ENCODE results near the gene FKBP4.

The FKBP4 gene, protein sequence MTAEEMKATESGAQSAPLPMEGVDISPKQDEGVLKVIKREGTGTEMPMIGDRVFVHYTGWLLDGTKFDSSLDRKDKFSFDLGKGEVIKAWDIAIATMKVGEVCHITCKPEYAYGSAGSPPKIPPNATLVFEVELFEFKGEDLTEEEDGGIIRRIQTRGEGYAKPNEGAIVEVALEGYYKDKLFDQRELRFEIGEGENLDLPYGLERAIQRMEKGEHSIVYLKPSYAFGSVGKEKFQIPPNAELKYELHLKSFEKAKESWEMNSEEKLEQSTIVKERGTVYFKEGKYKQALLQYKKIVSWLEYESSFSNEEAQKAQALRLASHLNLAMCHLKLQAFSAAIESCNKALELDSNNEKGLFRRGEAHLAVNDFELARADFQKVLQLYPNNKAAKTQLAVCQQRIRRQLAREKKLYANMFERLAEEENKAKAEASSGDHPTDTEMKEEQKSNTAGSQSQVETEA

DNA sequence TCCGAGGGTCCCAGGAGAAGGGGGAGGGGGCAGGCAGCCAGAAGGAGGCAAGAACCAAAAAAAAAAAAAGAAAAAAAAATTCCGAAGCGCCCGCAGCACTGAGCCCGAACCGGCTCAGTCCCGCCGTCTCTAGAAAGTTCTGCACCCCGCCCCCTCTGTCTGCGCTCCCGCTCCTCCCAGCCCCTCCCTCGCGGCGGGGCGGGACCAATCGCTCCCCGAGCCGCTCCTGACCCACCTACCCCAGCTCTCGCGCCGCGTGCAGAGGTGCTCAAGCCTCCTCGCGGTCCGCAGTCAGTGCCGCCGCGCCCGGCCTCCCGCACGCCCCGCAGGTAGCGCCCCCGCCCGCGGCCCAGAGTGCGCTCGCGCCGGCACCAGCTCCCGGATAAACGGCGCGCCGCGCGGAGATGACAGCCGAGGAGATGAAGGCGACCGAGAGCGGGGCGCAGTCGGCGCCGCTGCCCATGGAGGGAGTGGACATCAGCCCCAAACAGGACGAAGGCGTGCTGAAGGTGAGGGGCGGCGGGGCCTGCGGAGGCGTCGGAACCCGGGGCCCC, at the start of gene FKBP4:
Gene FKBP4, plus strand, starts transcription at position 235 of the 554 bp plus-strand sequence. Its CDS starts 170 bp downstream, at position 405.
- DNase-seq (ENCODE audit: extremely low spot score): peak; percentile 88
- TF ChIP-seq L3MBTL2 (conservative IDR thresholded peaks at IDR 0.05) (peak; percentile 54), TARDBP (IDR thresholded peaks at IDR 0.05) (no peak), FOXM1 (IDR thresholded peaks at IDR 0.05; ENCODE audit: borderline replicate concordance) (peak; percentile 23; the same call in 1 of the 2 replicates)
- CTCF ChIA-PET: no interaction called here
- POLR2A ChIA-PET: interaction anchor here (0.5 to 2.6 kb wide), 9 partner anchors 10 to 110 kb away, joined by 3 to 15 read pairs (median 3); partner anchors contain the start of gene ITFG2

DNA sequence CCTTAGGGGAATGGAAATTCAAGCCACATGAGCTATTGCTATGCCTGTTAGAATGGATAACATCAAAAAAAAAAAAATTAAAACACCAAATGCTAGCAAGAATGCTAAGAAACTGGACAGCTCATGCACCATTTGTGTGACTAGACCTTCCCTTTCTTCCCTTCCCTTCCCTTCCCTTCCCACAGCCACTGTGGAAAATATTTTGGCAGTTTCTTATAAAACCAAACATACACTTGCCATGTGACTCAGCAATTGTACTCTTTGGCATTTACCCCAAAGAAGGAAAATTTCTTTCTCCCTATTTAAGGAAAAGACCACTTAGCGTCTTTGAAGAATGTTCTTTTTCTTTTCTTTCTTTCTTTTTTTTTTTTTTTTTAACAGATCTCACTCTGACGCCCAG, 49.1 kb upstream of the FKBP4 start:
- DNase-seq (ENCODE audit: extremely low spot score): no peak
- TF ChIP-seq FOXM1 (IDR thresholded peaks at IDR 0.05; ENCODE audit: borderline replicate concordance) (no peak), FOXA1 (IDR thresholded peaks at IDR 0.05) (no peak), ZNF384 (IDR thresholded peaks at IDR 0.05) (no peak), ARNT (IDR thresholded peaks at IDR 0.05) (no peak), ELF4 (IDR thresholded peaks at IDR 0.05) (no peak), FOXK2 (IDR thresholded peaks at IDR 0.05) (no peak), SP1 (IDR thresholded peaks at IDR 0.05) (no peak), LEF1 (IDR thresholded peaks at IDR 0.05; ENCODE audit: borderline replicate concordance) (no peak), TARDBP (IDR thresholded peaks at IDR 0.05) (no peak), BHLHE40 (IDR thresholded peaks at IDR 0.05; ENCODE audit: borderline replicate concordance) (no peak), NFRKB (IDR thresholded peaks at IDR 0.05) (no peak), L3MBTL2 (conservative IDR thresholded peaks at IDR 0.05) (no peak), CTBP1 (IDR thresholded peaks at IDR 0.05; ENCODE audit: borderline replicate concordance) (no peak), PKNOX1 (IDR thresholded peaks at IDR 0.05) (no peak), SUZ12 (IDR thresholded peaks at IDR 0.05) (no peak), HDGF (IDR thresholded peaks at IDR 0.05; ENCODE audit: borderline replicate concordance) (no peak)
- ChIA-PET POLR2A (no interaction called here), CTCF (no interaction called here)

- ChIA-PET POLR2A (no interaction called here), CTCF (no interaction called here)
- TF ChIP-seq ARNT (IDR thresholded peaks at IDR 0.05) (no peak), FOXA1 (IDR thresholded peaks at IDR 0.05) (no peak), CTBP1 (IDR thresholded peaks at IDR 0.05; ENCODE audit: borderline replicate concordance) (no peak), SUZ12 (IDR thresholded peaks at IDR 0.05) (no peak), ELF4 (IDR thresholded peaks at IDR 0.05) (no peak), SP1 (IDR thresholded peaks at IDR 0.05) (no peak), ZNF384 (IDR thresholded peaks at IDR 0.05) (no peak), FOXM1 (IDR thresholded peaks at IDR 0.05; ENCODE audit: borderline replicate concordance) (no peak), LEF1 (IDR thresholded peaks at IDR 0.05; ENCODE audit: borderline replicate concordance) (no peak), BHLHE40 (IDR thresholded peaks at IDR 0.05; ENCODE audit: borderline replicate concordance) (no peak), HDGF (IDR thresholded peaks at IDR 0.05; ENCODE audit: borderline replicate concordance) (no peak), L3MBTL2 (conservative IDR thresholded peaks at IDR 0.05) (no peak), NFRKB (IDR thresholded peaks at IDR 0.05) (no peak), FOXK2 (IDR thresholded peaks at IDR 0.05) (no peak), TARDBP (IDR thresholded peaks at IDR 0.05) (no peak), PKNOX1 (IDR thresholded peaks at IDR 0.05) (no peak)
- no peak for DNase-seq (ENCODE audit: extremely low spot score)
Measured at GRCh38 chr12:2749580-2749979, 45.2 kb upstream of the FKBP4 start.

GRCh38 chr12:2750185-2750584, 44.6 kb upstream of the FKBP4 start:
- ChIA-PET POLR2A (no interaction called here), CTCF (no interaction called here)
- DNase-seq (ENCODE audit: extremely low spot score): no peak
- no peak for TF ChIP-seq FOXK2 (IDR thresholded peaks at IDR 0.05)
- no peak for TF ChIP-seq LEF1 (IDR thresholded peaks at IDR 0.05; ENCODE audit: borderline replicate concordance)

- CTCF ChIA-PET: no interaction called here
- DNase-seq (ENCODE audit: extremely low spot score): no peak
- TF ChIP-seq NFRKB (IDR thresholded peaks at IDR 0.05) (no peak), LEF1 (IDR thresholded peaks at IDR 0.05; ENCODE audit: borderline replicate concordance) (no peak), FOXK2 (IDR thresholded peaks at IDR 0.05) (no peak), FOXM1 (IDR thresholded peaks at IDR 0.05; ENCODE audit: borderline replicate concordance) (no peak), ZNF384 (IDR thresholded peaks at IDR 0.05) (no peak), SP1 (IDR thresholded peaks at IDR 0.05) (no peak), ARNT (IDR thresholded peaks at IDR 0.05) (no peak), HDGF (IDR thresholded peaks at IDR 0.05; ENCODE audit: borderline replicate concordance) (no peak), ELF4 (IDR thresholded peaks at IDR 0.05) (no peak), TARDBP (IDR thresholded peaks at IDR 0.05) (no peak), L3MBTL2 (conservative IDR thresholded peaks at IDR 0.05) (no peak), BHLHE40 (IDR thresholded peaks at IDR 0.05; ENCODE audit: borderline replicate concordance) (no peak), CTBP1 (IDR thresholded peaks at IDR 0.05; ENCODE audit: borderline replicate concordance) (no peak), SUZ12 (IDR thresholded peaks at IDR 0.05) (no peak), FOXA1 (IDR thresholded peaks at IDR 0.05) (no peak), PKNOX1 (IDR thresholded peaks at IDR 0.05) (no peak)
- POLR2A ChIA-PET: interaction anchor here (1.3 kb wide), 1 partner anchor 43 kb away, joined by 3 read pairs; the partner anchor contains the start of gene FKBP4
Measured at GRCh38 chr12:2751230-2751629, 43.5 kb upstream of the FKBP4 start.

- TF ChIP-seq PKNOX1 (IDR thresholded peaks at IDR 0.05): no peak
- TF ChIP-seq HDGF (IDR thresholded peaks at IDR 0.05; ENCODE audit: borderline replicate concordance): no peak
- no peak for TF ChIP-seq TARDBP (IDR thresholded peaks at IDR 0.05)
- no peak for TF ChIP-seq FOXA1 (IDR thresholded peaks at IDR 0.05)
- no peak for TF ChIP-seq L3MBTL2 (conservative IDR thresholded peaks at IDR 0.05)
- DNase-seq (ENCODE audit: extremely low spot score): no peak
- POLR2A ChIA-PET: interaction anchor here (1.3 kb wide), 1 partner anchor 43 kb away, joined by 3 read pairs; the partner anchor contains the start of gene FKBP4
- CTCF ChIA-PET: no interaction called here
Measured at GRCh38 chr12:2751686-2752085, 43.1 kb upstream of the FKBP4 start.

Measured in HEK293T (cell line).